HepG2 (cell line): ENCODE data around the gene PNPLA8. TPM values are rescaled to one million over a fixed set of nuclear protein-coding genes. Genes with fewer than 3 reads are reported as not detected.

Source experiments
- ATAC-seq: fragments of 200-7000 bp; cut with Tn5 transposase; 3 replicates; pipeline ENCODE4 v1.9.1; 2020; ENCODE audit warnings: mild to moderate bottlenecking, moderate library complexity
- BruUV-seq: library from RNA; stranded (reverse); fragments of 400-500 nt; replicated peaks from 2 replicates; lab custom pipeline; 2021; lab: Mats Ljungman, UMichigan
- CTCF ChIA-PET: fragments of 300-600 bp; formaldehyde crosslinking; extraction: SDS; loops from one replicate; lab custom pipeline; 2021; ENCODE audit warnings: low total read pairs, inconsistent platforms, low intra/inter-chr PET ratio; lab: Yijun Ruan, JAX
- POLR2A ChIA-PET: fragments of 350-600 bp; sonication (Branson Sonifier 250); formaldehyde crosslinking; loops from one replicate; lab custom pipeline; 2020; ENCODE audit warnings: antibody characterized with exemption, inconsistent platforms; lab: Yijun Ruan, JAX
- DNase-seq: peaks from one replicate; pipeline ENCODE4 v3.0.0-alpha.2; 2015; ENCODE audit warnings: low spot score
- FAIRE-seq: peaks from 3 replicates; lab custom pipeline; 2011; peaks lifted over from hg19 to GRCh38; lab: Jason Lieb, UNC
- H2AFZ ChIP-seq: one replicate; pipeline ENCODE4 v1.6.1; 2011; ENCODE audit warnings: low read length, inconsistent platforms
- H3K27ac ChIP-seq: fragments of 300-600 bp; 3 replicates; pipeline ENCODE4 v1.8.0; 2011; ENCODE audit warnings: mixed run types, mild to moderate bottlenecking, mixed read lengths, low read length, inconsistent platforms; ENCODE audit not compliant: insufficient read depth; ENCODE audit errors: extremely low read length
- H3K27me3 ChIP-seq, 2 experiments: fragments of 200-600 bp in 1 of 2; 2 replicates in 1 of 2; 3 replicates in 1 of 2; pipeline versions ENCODE4 v1.6.0 to v1.8.0; 2011; ENCODE audit warnings: low read length in 2 of 2, mild to moderate bottlenecking in 2 of 2, moderate library complexity in 2 of 2, inconsistent platforms in 1 of 2; ENCODE audit not compliant: insufficient read depth in 2 of 2, control insufficient read depth in 1 of 2
- H3K36me3 ChIP-seq, 2 experiments: fragments of 200-600 bp in 1 of 2; replicated peaks in 1 of 2; 2 replicates in 1 of 2; 3 replicates in 1 of 2; pipeline versions ENCODE4 v1.5.1 to v1.8.0; 2011; ENCODE audit warnings: low read length in 2 of 2, inconsistent platforms in 1 of 2; ENCODE audit not compliant: insufficient read depth in 2 of 2, control insufficient read depth in 1 of 2
- H3K4me1 ChIP-seq: 2 replicates; pipeline ENCODE4 v1.5.1; 2012; ENCODE audit warnings: low read length, inconsistent platforms; ENCODE audit not compliant: insufficient read depth
- H3K4me2 ChIP-seq: 2 replicates; pipeline ENCODE4 v1.6.0; 2011; ENCODE audit warnings: low read depth, low read length, inconsistent platforms
- H3K4me3 ChIP-seq, 3 experiments: fragments of 200-600 bp in 1 of 3; sonication (generic), shearing (Covaris generic) in 1 of 3; replicated peaks in 1 of 3; 2 replicates each; pipeline ENCODE4 v1.5.1; 2011 to 2016; ENCODE audit warnings: low read length in 3 of 3, inconsistent platforms in 2 of 3, low read depth in 2 of 3, mild to moderate bottlenecking in 2 of 3, control low read depth in 1 of 3, mixed read lengths in 1 of 3; ENCODE audit not compliant: insufficient read depth in 1 of 3
- H3K79me2 ChIP-seq: one replicate; pipeline ENCODE4 v1.6.1; 2011; ENCODE audit warnings: low read length, inconsistent platforms; ENCODE audit not compliant: insufficient read depth
- H3K9ac ChIP-seq: 2 replicates; pipeline ENCODE4 v1.6.0; 2011; ENCODE audit warnings: mild to moderate bottlenecking, low read depth, low read length, inconsistent platforms; ENCODE audit not compliant: insufficient read depth
- H3K9me3 ChIP-seq: 2 replicates; pipeline ENCODE4 v1.5.1; 2012; ENCODE audit warnings: mild to moderate bottlenecking, low read length
- H4K20me1 ChIP-seq: 2 replicates; pipeline ENCODE4 v1.6.0; 2011; ENCODE audit warnings: inconsistent platforms, mild to moderate bottlenecking, low read length, moderate library complexity; ENCODE audit not compliant: insufficient read depth
- HOXD1 ChIP-seq: sonication (generic); formaldehyde crosslinking; IDR thresholded peaks from 2 replicates; pipeline ENCODE4 v1.5.0; 2020; ENCODE audit warnings: missing genetic modification reagents
- ISL2 ChIP-seq: sonication (generic); formaldehyde crosslinking; IDR thresholded peaks from 2 replicates; pipeline ENCODE4 v1.5.0; 2020; ENCODE audit warnings: missing genetic modification reagents
- RERE ChIP-seq: IDR thresholded peaks from 2 replicates; pipeline ENCODE4 v1.6.1; 2016; ENCODE audit warnings: low read depth, missing genetic modification reagents, missing compliant biosample characterization
- TAF15 ChIP-seq: fragments of 200-400 bp; formaldehyde crosslinking; IDR thresholded peaks from one replicate; pipeline ENCODE4 v1.6.1; 2018; ENCODE audit warnings: mild to moderate bottlenecking, low read depth, low read length; ENCODE audit not compliant: poor library complexity, severe bottlenecking
- TMF1 ChIP-seq: sonication (generic); formaldehyde crosslinking; IDR thresholded peaks from 2 replicates; pipeline ENCODE4 v1.8.1; 2022; ENCODE audit warnings: low read depth, missing genetic modification reagents
- ZBTB21 ChIP-seq: sonication (generic); formaldehyde crosslinking; IDR thresholded peaks from 2 replicates; pipeline ENCODE4 v1.4.0; 2020; ENCODE audit warnings: missing genetic modification reagents
- ZNF230 ChIP-seq: sonication (generic); formaldehyde crosslinking; IDR thresholded peaks from 2 replicates; pipeline ENCODE4 v1.4.0; 2020; ENCODE audit warnings: mild to moderate bottlenecking, missing genetic modification reagents
- ZNF260 ChIP-seq: sonication (generic); formaldehyde crosslinking; IDR thresholded peaks from 2 replicates; pipeline ENCODE4 v1.4.0; 2020; ENCODE audit warnings: missing genetic modification reagents, low read depth, mild to moderate bottlenecking, borderline replicate concordance
- ZNF747 ChIP-seq: sonication (generic); formaldehyde crosslinking; IDR thresholded peaks from 2 replicates; pipeline ENCODE4 v1.8.1; 2023; ENCODE audit warnings: missing genetic modification reagents, mild to moderate bottlenecking, borderline replicate concordance
- ZNF75D ChIP-seq: sonication (generic); formaldehyde crosslinking; IDR thresholded peaks from 2 replicates; pipeline ENCODE4 v1.8.1; 2023; ENCODE audit warnings: missing genetic modification reagents, mild to moderate bottlenecking, borderline replicate concordance
- ZSCAN29 ChIP-seq: sonication (generic); formaldehyde crosslinking; conservative IDR thresholded peaks from 2 replicates; pipeline ENCODE4 v1.4.0; 2020; ENCODE audit warnings: mild to moderate bottlenecking, missing genetic modification reagents
- WGBS: methylation state at CpG from one replicate; pipeline ENCODE4 v1.1.6; 2017; ENCODE audit warnings: low lambda C conversion rate; 5-methylcytosine and 5-hydroxymethylcytosine counted together
- in situ Hi-C: cut with HindIII; loops from 2 replicates; pipeline ENCODE4 v1.10.0; 2017; ENCODE audit warnings: low pct_unique_long_range_greater_than_20kb; ENCODE audit not compliant: extremely low pct_ligation_motif_present
- intact Hi-C: fragments of 100-400 bp; cut with micrococcal nuclease; formaldehyde crosslinking; loops from one replicate; pipeline ENCODE4 v1.10.0; 2022; ENCODE audit not compliant: unreplicated experiment
- polyA plus RNA-seq, 8 experiments: library from polyadenylated mRNA; depleted of rRNA in 3 of 8; stranded (reverse) in 7 of 8; unstranded in 1 of 8; fragments of >200 nt; fragmentation: Illumina TruSeq in 4 of 8; extraction: Trizol in 4 of 8; gene quantifications; 2 replicates each; pipeline versions ENCODE4 v1.2.1 to v1.2.3, GENCODE V29; 2011 to 2016; ENCODE audit warnings: low read depth in 4 of 8, missing spikeins in 1 of 8, mixed read lengths in 1 of 8; ENCODE audit not compliant: insufficient read depth in 1 of 8
- total RNA-seq, 5 experiments: library from RNA; depleted of rRNA; stranded (reverse); fragments of >200 nt; fragmentation: Illumina TruSeq; extraction: Trizol; gene quantifications; 2 replicates each; pipeline ENCODE4 v1.2.3, GENCODE V29; 2016; ENCODE audit warnings: low read depth in 1 of 5

PNPLA8 gene
- total and polyA plus RNA-seq, 2 of the 13 experiments (the other 11 are each of a cell fraction or from before 2014, with no cell fraction given), result 6.3 to 11.4 TPM

DNA sequence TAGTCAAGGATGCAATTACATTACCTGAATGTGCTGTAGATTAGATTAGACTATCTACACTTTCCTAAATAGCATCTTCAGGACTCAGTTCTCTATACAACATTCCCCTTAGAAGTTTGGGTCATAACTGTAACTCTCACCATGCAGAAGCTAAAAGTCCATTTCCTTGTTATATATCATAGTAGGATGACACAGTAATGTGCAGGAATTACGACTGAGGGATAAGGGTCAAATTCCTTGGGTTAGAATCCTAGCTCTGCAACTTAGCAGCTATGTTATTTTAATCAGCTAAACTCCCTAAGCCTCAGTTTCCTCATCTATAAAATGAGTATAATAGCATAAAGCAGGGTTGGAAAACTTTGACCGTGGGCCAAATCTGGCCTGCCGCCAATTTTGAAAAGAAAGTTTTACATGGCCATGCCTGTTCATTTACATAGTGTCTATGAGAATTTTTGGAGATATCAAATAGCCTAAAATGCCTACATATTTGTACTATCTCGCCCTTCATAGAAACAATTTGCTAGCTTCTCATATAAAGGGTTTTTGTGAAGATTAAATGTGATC is 84.5 kb downstream of the PNPLA8 start:
- in situ Hi-C loops (no loop called here), intact Hi-C loops (no loop called here)
- POLR2A ChIA-PET, result no interaction called here
- H3K9me3 ChIP-seq, result no peaks in the 10 kb centered on the region
- FAIRE-seq (no peak), DNase-seq (no peak), ATAC-seq (no peak)
- no peaks in the 10 kb centered on the region for H3K79me2 ChIP-seq
- H3K4me3 ChIP-seq, result no peak overlapping the region
- CTCF ChIA-PET, result no interaction called here
- H3K4me2 ChIP-seq, result no peak overlapping the region
- no peak overlapping the region for H3K27ac ChIP-seq
- no peaks in the 10 kb centered on the region for H3K36me3 ChIP-seq
- BruUV-seq, result no TSS peak
- no peak overlapping the region for H3K9ac ChIP-seq
- TF ChIP-seq HOXD1 (CRISPR knock-in tag) (no peak), TAF15 (no peak), ZNF747 (CRISPR knock-in tag) (no peak), RERE (no peak), ISL2 (CRISPR knock-in tag) (no peak), ZNF75D (CRISPR knock-in tag) (no peak), ZSCAN29 (CRISPR knock-in tag) (no peak), ZNF260 (CRISPR knock-in tag) (no peak), TMF1 (no peak), ZBTB21 (CRISPR knock-in tag) (no peak), ZNF230 (no peak)
- no peaks in the 10 kb centered on the region for H4K20me1 ChIP-seq
- no peaks in the 10 kb centered on the region for H3K27me3 ChIP-seq
- H3K4me1 ChIP-seq, result no peaks in the 10 kb centered on the region
- H2AFZ ChIP-seq, result no peak overlapping the region
- WGBS, result 26% methylated on average over 4 of the region's 4 CpGs
